K562 (cell line): ENCODE data around the gene CLSTN1. TPM values are rescaled to one million over a fixed set of nuclear protein-coding genes. Genes with fewer than 3 reads are reported as not detected.

Source experiments
- ATAC-seq: fragments of 200-7000 bp; cut with Tn5 transposase; 3 replicates; pipeline ENCODE4 v1.9.1; 2020; ENCODE audit warnings: moderate library complexity
- BruUV-seq: library from RNA; stranded (reverse); fragments of 400-500 nt; replicated peaks from 2 replicates; lab custom pipeline; 2021; lab: Mats Ljungman, UMichigan
- CTCF ChIA-PET: fragments of 300-600 bp; formaldehyde crosslinking; extraction: SDS; loops from one replicate; lab custom pipeline; 2021; ENCODE audit warnings: low intra/inter-chr PET ratio; lab: Yijun Ruan, JAX
- POLR2A ChIA-PET: fragments of 300-600, 350-650 bp; sonication (Branson Sonifier 250); formaldehyde crosslinking; extraction: SDS; loops from one replicate; lab custom pipeline; 2021; ENCODE audit warnings: antibody characterized with exemption, inconsistent platforms; lab: Yijun Ruan, JAX
- DNase-seq, 4 experiments: peaks; one replicate each; pipeline versions ENCODE4 v3.0.0 to v3.0.0-alpha.2; 2011 to 2018; ENCODE audit warnings: low spot score in 3 of 4, mixed read lengths in 3 of 4; ENCODE audit errors: extremely low read depth in 1 of 4
- FAIRE-seq: peaks from 2 replicates; lab custom pipeline; 2011; peaks lifted over from hg19 to GRCh38; lab: Jason Lieb, UNC
- H2AFZ ChIP-seq: 2 replicates; pipeline ENCODE4 v1.6.0; 2011; ENCODE audit warnings: low read depth, low read length, control low read depth, inconsistent platforms
- H3K27ac ChIP-seq: fragments of 200-600 bp; 3 replicates; pipeline ENCODE4 v1.8.0; 2011; ENCODE audit warnings: low read depth, mild to moderate bottlenecking, control low read depth, inconsistent platforms, low read length, moderate library complexity, mixed read lengths; ENCODE audit errors: extremely low read depth
- H3K27me3 ChIP-seq, 2 experiments: fragments of 300-600 bp in 1 of 2; 2 replicates in 1 of 2; 3 replicates in 1 of 2; pipeline versions ENCODE4 v1.6.0 to v1.8.0; 2011; ENCODE audit warnings: inconsistent platforms in 2 of 2, low read length in 2 of 2, mild to moderate bottlenecking in 1 of 2, mixed read lengths in 1 of 2, moderate library complexity in 1 of 2; ENCODE audit not compliant: control insufficient read depth in 2 of 2, insufficient read depth in 2 of 2
- H3K36me3 ChIP-seq: fragments of 300-600 bp; 3 replicates; pipeline ENCODE4 v1.8.0; 2011; ENCODE audit warnings: mild to moderate bottlenecking, low read length, inconsistent platforms; ENCODE audit not compliant: control insufficient read depth, insufficient read depth
- H3K4me1 ChIP-seq, 2 experiments: fragments of 200-600 bp in 1 of 2; replicated peaks in 1 of 2; 2 replicates in 1 of 2; 3 replicates in 1 of 2; pipeline versions ENCODE4 v1.5.1 to v1.8.0; 2011; ENCODE audit warnings: inconsistent platforms in 2 of 2, low read length in 2 of 2, mild to moderate bottlenecking in 1 of 2, mixed read lengths in 1 of 2, moderate library complexity in 1 of 2; ENCODE audit not compliant: control insufficient read depth in 2 of 2, insufficient read depth in 2 of 2
- H3K4me2 ChIP-seq: 2 replicates; pipeline ENCODE4 v1.6.1; 2011; ENCODE audit warnings: low read length, control low read depth, inconsistent platforms, mixed read lengths; ENCODE audit not compliant: insufficient read depth
- H3K4me3 ChIP-seq: fragments of 200-600 bp; sonication (generic), shearing (Covaris generic); 2 replicates; pipeline ENCODE4 v1.5.1; 2016; ENCODE audit warnings: control low read depth, inconsistent platforms
- H3K79me2 ChIP-seq: fragments of 200-600 bp; 3 replicates; pipeline ENCODE4 v1.8.0; 2011; ENCODE audit warnings: low read length, inconsistent platforms; ENCODE audit not compliant: control insufficient read depth, insufficient read depth
- H3K9ac ChIP-seq, 2 experiments: 2 replicates each; pipeline versions ENCODE4 v1.6.0 to v1.6.1; 2011; ENCODE audit warnings: low read depth in 2 of 2, low read length in 2 of 2, control low read depth in 1 of 2, inconsistent platforms in 1 of 2, mild to moderate bottlenecking in 1 of 2, mixed read lengths in 1 of 2; ENCODE audit not compliant: insufficient read depth in 1 of 2
- H3K9me1 ChIP-seq: one replicate; pipeline ENCODE4 v1.6.0; 2011; ENCODE audit warnings: inconsistent platforms, mild to moderate bottlenecking, low read length, moderate library complexity; ENCODE audit not compliant: control insufficient read depth, insufficient read depth
- H3K9me3 ChIP-seq: replicated peaks from 2 replicates; pipeline ENCODE4 v1.5.1; 2011; ENCODE audit warnings: low read depth, low read length, inconsistent platforms; ENCODE audit not compliant: control insufficient read depth, insufficient read depth
- H4K20me1 ChIP-seq: replicated peaks from 2 replicates; pipeline ENCODE4 v1.6.1; 2011; ENCODE audit warnings: low read length, inconsistent platforms, mixed read lengths; ENCODE audit not compliant: control insufficient read depth, insufficient read depth
- HDAC2 ChIP-seq: fragments of 450-650 bp; IDR thresholded peaks from 2 replicates; pipeline ENCODE4 v1.6.1; 2016; ENCODE audit warnings: mild to moderate bottlenecking
- HDAC6 ChIP-seq: IDR thresholded peaks from 2 replicates; pipeline ENCODE4 v1.6.1; 2012; ENCODE audit warnings: low read depth, mild to moderate bottlenecking, control low read depth, inconsistent platforms, low read length, moderate library complexity
- LEF1 ChIP-seq: fragments of 450-650 bp; IDR thresholded peaks from 2 replicates; pipeline ENCODE4 v1.6.1; 2016; ENCODE audit warnings: mild to moderate bottlenecking
- MAFK ChIP-seq: IDR thresholded peaks from 2 replicates; pipeline ENCODE4 v1.6.1; 2011; ENCODE audit warnings: low read length, improper control_type of control experiment
- NFYB ChIP-seq: IDR thresholded peaks from 2 replicates; pipeline ENCODE4 v1.6.1; 2011; ENCODE audit warnings: mild to moderate bottlenecking, moderate library complexity; ENCODE audit not compliant: insufficient read length; ENCODE audit errors: extremely low read depth
- NR2C2 ChIP-seq, 2 experiments: fragments of 200-800 bp in 1 of 2; sonication (Bioruptor generic) in 1 of 2; sonication (generic) in 1 of 2; formaldehyde crosslinking in 1 of 2; IDR thresholded peaks; 2 replicates each; pipeline versions ENCODE4 v1.6.1 to v1.8.0; 2016 to 2022; ENCODE audit warnings: mild to moderate bottlenecking in 1 of 2, missing compliant biosample characterization in 1 of 2, missing genetic modification characterization in 1 of 2, missing genetic modification reagents in 1 of 2
- PBX2 ChIP-seq, 2 experiments: IDR thresholded peaks in 1 of 2; conservative IDR thresholded peaks in 1 of 2; 2 replicates each; pipeline ENCODE4 v1.6.1; 2016; ENCODE audit warnings: low read depth in 2 of 2, mild to moderate bottlenecking in 1 of 2, missing compliant biosample characterization in 1 of 2, missing genetic modification characterization in 1 of 2, moderate library complexity in 1 of 2
- SIRT6 ChIP-seq: IDR thresholded peaks from one replicate; pipeline ENCODE4 v1.6.1; 2012; ENCODE audit warnings: low read depth, mild to moderate bottlenecking, control low read depth, inconsistent platforms, low read length, moderate library complexity
- ZNF740 ChIP-seq, 3 experiments: fragments of 200-800 bp in 1 of 3; sonication (Bioruptor generic) in 1 of 3; sonication (generic) in 1 of 3; formaldehyde crosslinking in 1 of 3; IDR thresholded peaks; 2 replicates each; pipeline versions ENCODE4 v1.6.1 to v1.8.0; 2016 to 2022; ENCODE audit warnings: mild to moderate bottlenecking in 2 of 3, missing compliant biosample characterization in 2 of 3, missing genetic modification characterization in 2 of 3, missing genetic modification reagents in 1 of 3
- WGBS: fragments of 100-300 bp; shearing (Covaris generic); methylation state at CpG from one replicate; pipeline ENCODE4 v1.1.6; 2016; ENCODE audit warnings: low coverage, mixed read lengths; ENCODE audit not compliant: insufficient coverage; ENCODE audit errors: missing lambda C conversion rate; 5-methylcytosine and 5-hydroxymethylcytosine counted together
- in situ Hi-C: fragments of 300-500 bp; cut with MboI; formaldehyde crosslinking; loops from 4 replicates; pipeline ENCODE4 v1.15.0; 2018; ENCODE audit warnings: inconsistent platforms, mixed read lengths
- intact Hi-C: fragments of 100-400 bp; cut with micrococcal nuclease; formaldehyde crosslinking; loops from 2 replicates; pipeline ENCODE4 v1.14.2; 2022
- polyA plus RNA-seq, 8 experiments: library from polyadenylated mRNA; depleted of rRNA in 4 of 8; stranded (reverse) in 5 of 8; unstranded in 3 of 8; fragments of >200 nt; fragmentation: Nextera tagmentation in 2 of 8; fragmentation: Illumina TruSeq in 1 of 8; extraction: Ambion mirVana in 2 of 8; extraction: Trizol in 1 of 8; gene quantifications; 2 replicates each; pipeline versions ENCODE4 v1.2.1 to v1.2.3, GENCODE V29; 2011 to 2014; ENCODE audit warnings: inconsistent platforms in 1 of 8, missing spikeins in 1 of 8
- total RNA-seq, 7 experiments: library from RNA; depleted of rRNA in 6 of 7; stranded (reverse); fragments of >200 nt in 6 of 7; fragmentation: Illumina TruSeq in 2 of 7; extraction: Trizol in 2 of 7; gene quantifications; 2 replicates each; pipeline versions ENCODE4 v1.2.1 to v1.2.3, GENCODE V29; 2011 to 2021; ENCODE audit warnings: low replicate concordance in 1 of 7

The CLSTN1 gene
- total and polyA plus RNA-seq, 9 of the 15 experiments (the other 6 are each of a cell fraction or from before 2014, with no cell fraction given) = 1.1 to 32.5 (median 13.3) TPM

DNA sequence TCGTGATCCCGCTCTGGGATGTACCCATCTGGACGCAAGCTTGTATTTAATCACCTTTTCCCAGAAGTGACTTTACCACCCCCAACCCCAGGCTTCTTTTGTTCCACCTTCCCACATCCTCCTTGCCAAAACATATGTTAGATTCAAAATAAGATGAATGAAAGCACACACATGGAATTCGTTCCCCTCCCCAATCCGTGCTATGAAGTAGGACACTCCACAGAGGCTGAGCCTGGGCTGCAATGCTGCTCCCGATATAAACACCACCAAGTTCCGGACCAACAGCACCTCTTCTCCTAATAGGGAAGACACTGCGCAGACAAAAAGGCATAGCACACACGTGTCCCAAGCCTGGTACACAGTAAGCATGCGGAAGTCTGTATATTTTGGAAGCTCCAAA lies 86.1 kb downstream of the CLSTN1 start:
- CTCF ChIA-PET = interaction anchor here (0.6 kb wide), 1 partner anchor 326 kb away, joined by 3 read pairs; no protein-coding TSS in a partner anchor
- no peak overlapping the region for H3K27ac ChIP-seq
- no peak for TF ChIP-seq NFYB
- TF ChIP-seq SIRT6 = no peak
- no peak for TF ChIP-seq LEF1
- no peak for TF ChIP-seq HDAC2
- H2AFZ ChIP-seq = no peak overlapping the region
- ATAC-seq (no peak), DNase-seq (no peak), FAIRE-seq (no peak)
- H3K79me2 ChIP-seq = no peaks in the 10 kb centered on the region
- no peaks in the 10 kb centered on the region for H3K9me1 ChIP-seq
- in situ Hi-C loops (no loop called here), intact Hi-C loops (no loop called here)
- POLR2A ChIA-PET = no interaction called here
- H3K4me3 ChIP-seq = no peak overlapping the region
- H3K9me3 ChIP-seq = no peaks in the 10 kb centered on the region; the same call in 1 of the 2 replicates
- H3K4me2 ChIP-seq = no peak overlapping the region
- no peaks in the 10 kb centered on the region for H3K4me1 ChIP-seq
- 73% methylated on average over 10 of the region's 10 CpGs for WGBS
- H3K9ac ChIP-seq = no peak overlapping the region
- H3K27me3 ChIP-seq = no peaks in the 10 kb centered on the region
- no peaks in the 10 kb centered on the region for H4K20me1 ChIP-seq
- peaks cover 52% of the 10 kb centered on the region for H3K36me3 ChIP-seq
- BruUV-seq = no TSS peak

GRCh38 chr1:9737057-9737456 lies 86.7 kb downstream of the CLSTN1 start:
- ChIA-PET CTCF (interaction anchor here (0.6 kb wide), 1 partner anchor 326 kb away, joined by 3 read pairs; no protein-coding TSS in a partner anchor), POLR2A (interaction anchor here (0.8 kb wide), 1 partner anchor 11 kb away, joined by 4 read pairs; no protein-coding TSS in a partner anchor)
- Histone ChIP-seq H3K9me3 (no peaks in the 10 kb centered on the region; the same call in 1 of the 2 replicates), H3K27ac (no peak overlapping the region), H3K27me3 (no peaks in the 10 kb centered on the region), H3K9me1 (no peaks in the 10 kb centered on the region), H2AFZ (no peak overlapping the region), H3K9ac (no peak overlapping the region), H3K4me1 (no peaks in the 10 kb centered on the region), H4K20me1 (no peaks in the 10 kb centered on the region), H3K4me2 (no peak overlapping the region), H3K4me3 (no peak overlapping the region), H3K36me3 (peaks cover 57% of the 10 kb centered on the region), H3K79me2 (no peaks in the 10 kb centered on the region)
- no peak for FAIRE-seq
- BruUV-seq = no TSS peak
- TF ChIP-seq NR2C2 (CRISPR knock-in tag; IDR thresholded peaks at IDR 0.05) = no peak
- TF ChIP-seq NR2C2 (tag; IDR thresholded peaks at IDR 0.05) = peak; percentile 30; the same call in 1 of the 2 replicates
- TF ChIP-seq ZNF740 (CRISPR knock-in tag; IDR thresholded peaks at IDR 0.05) = 0 out of 2 replicates have a peak, but pooled peaks have one; percentile 50
- TF ChIP-seq ZNF740 (tag; IDR thresholded peaks at IDR 0.05) = 0 out of 4 replicates have a peak, but pooled peaks of 1 of the 2 experiments have one; percentile 44
- 0 out of 2 replicates have a peak, but pooled peaks have one; percentile 10 for TF ChIP-seq HDAC6
- TF ChIP-seq MAFK = no peak
- no peak for TF ChIP-seq PBX2 (CRISPR knock-in tag; IDR thresholded peaks at IDR 0.05; ENCODE audit: low read depth)
- 0 out of 2 replicates have a peak, but pooled peaks have one; percentile 27 for TF ChIP-seq PBX2 (tag; conservative IDR thresholded peaks at IDR 0.05; ENCODE audit: low read depth)
- WGBS = 70% methylated on average over 9 of the region's 9 CpGs
- in situ Hi-C loops (no loop called here), intact Hi-C loops (no loop called here)
- no peak for ATAC-seq
- no peak for DNase-seq
